GM18507 (cell line): ENCODE results near the gene UPF2.
"Not testable (repeated sequence)": the region's sequence is repeated elsewhere in the genome, so short reads cannot be mapped to it uniquely, and the experiment has no call there.

Experiments used
- DNase-seq: peaks from one replicate; pipeline ENCODE4 v3.0.0; 2011; ENCODE audit warnings: low read depth; ENCODE audit not compliant: insufficient read length; ENCODE audit errors: extremely low spot score
- FAIRE-seq: peaks from 2 replicates; lab custom pipeline; 2011; peaks lifted over from hg19 to GRCh38; lab: Jason Lieb, UNC

UPF2 gene

DNA sequence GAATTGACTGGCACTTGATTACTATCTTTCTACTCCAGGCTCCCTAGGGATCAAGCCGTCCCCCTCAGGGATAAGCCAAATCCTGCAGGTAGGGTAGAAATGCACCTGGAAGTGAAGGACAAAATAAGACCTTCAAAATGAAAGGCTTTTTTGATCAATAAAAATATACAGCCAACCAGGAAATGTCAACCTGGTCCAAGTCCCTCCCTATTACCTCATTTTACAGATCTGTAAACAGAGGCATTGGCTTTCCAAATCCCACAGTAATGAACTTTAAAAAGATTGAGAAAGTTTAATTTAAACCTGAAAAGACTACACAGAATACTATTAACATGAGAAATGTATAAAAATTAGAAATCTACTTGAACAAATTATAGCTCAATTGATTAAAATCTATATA, 53.7 kb downstream of the UPF2 start:
- FAIRE-seq: no peak

DNA sequence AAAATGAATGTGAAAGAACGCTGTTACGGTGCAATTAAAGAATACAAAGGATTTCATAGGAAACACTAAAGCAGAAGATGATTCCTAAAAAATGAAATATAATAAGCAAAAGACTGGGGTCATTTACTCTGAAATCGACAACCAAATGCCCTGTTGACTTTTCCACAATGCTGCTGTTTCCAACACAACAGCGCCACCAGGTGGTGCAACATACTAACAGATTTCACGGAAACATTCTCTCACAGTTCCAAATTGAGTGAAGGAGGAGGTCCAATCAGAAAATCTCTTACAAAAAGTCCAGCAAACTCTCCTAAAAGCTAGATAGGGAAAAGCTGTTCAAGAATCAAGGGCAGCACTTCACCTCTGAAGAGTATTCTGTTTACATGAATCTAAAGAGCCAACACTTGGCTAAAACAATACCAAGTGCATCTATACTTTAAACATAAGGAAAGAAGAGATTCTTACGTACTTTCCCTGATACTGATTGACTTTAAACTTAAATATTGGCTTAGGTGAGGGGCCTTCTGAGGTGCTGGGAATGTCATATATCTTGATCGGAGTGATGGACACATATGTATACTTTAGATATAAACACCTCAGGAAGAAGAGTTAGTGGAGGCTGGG, 55.9 kb downstream of the UPF2 start:
- FAIRE-seq (peak; percentile 86), DNase-seq (peak; percentile 22)

More for the DNA sequence above, 53.7 kb downstream of the UPF2 start:
- DNase-seq: no peak

DNA sequence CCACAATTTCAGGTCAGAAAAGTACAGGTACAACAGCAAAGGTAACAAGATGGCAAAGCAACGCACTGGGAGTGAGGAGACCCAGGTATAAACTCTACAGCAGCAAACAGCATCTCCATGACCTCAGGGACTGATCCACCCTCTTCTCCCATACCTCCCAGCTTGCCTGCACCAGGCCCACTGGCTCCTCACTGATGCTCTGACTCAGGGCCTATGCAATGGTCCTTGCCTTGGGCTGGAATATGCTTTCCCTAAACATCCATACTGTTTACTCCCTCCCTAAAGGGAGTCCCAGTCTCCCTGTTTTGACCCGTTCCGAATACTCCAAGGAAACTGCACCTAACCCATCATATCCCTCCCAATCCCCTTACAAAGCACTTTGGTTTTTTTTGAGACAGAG, 60.4 kb downstream of the UPF2 start:
- no peak for FAIRE-seq
- no peak for DNase-seq

- no peak for FAIRE-seq
- DNase-seq: no peak
These were observed 66.8 kb downstream of the UPF2 start for GRCh38 chr10:11975795-11976194.

- not testable (repeated sequence) for FAIRE-seq, DNase-seq
These were observed 70.1 kb downstream of the UPF2 start for GRCh38 chr10:11972523-11972922.

DNA sequence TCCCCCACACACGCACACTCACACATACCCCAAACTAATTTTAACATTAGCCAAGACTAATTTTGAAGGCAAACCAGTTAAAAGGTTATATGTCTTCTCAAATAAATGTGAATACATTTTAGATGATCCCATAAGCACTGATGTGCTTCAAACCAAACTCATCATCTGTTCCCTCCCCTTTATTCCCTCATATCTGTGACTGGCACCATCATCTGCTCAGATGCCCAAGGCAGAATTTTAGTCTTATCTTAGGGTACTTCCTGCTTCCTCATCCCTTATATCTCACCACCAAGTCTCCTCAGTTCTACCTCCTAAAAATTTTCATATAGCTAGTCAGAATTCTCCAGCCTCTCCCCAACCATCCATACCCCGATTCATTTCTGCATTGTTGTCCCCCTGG, 80.4 kb downstream of the UPF2 start:
- DNase-seq: no peak
- no peak for FAIRE-seq

DNA sequence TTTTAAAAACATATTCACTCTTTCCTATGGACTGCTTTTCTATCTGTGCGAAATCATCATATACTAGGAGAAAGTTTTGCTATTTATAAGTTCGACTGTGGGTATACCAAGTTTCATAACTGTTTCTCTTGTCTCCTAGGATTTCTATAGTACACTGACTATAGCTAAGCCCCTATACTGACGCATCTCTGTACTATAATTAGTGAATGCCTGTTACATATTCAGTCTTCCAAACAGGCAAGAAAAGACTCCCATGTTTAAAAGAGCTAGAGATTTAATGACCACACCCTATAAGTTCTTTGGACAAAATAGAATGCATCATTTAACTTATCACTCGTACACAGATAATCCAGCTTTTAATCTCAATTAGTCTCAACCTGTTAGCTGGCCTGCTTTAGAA, 80.8 kb downstream of the UPF2 start:
- FAIRE-seq: no peak
- DNase-seq: no peak

- DNase-seq: no peak
- no peak for FAIRE-seq
These were observed 82.6 kb downstream of the UPF2 start for GRCh38 chr10:11959966-11960365.

GRCh38 chr10:11958956-11959355, 83.7 kb downstream of the UPF2 start:
- FAIRE-seq: no peak
- no peak for DNase-seq

GRCh38 chr10:11951695-11952094, 90.9 kb downstream of the UPF2 start:
- FAIRE-seq: no peak
- DNase-seq: no peak

DNA sequence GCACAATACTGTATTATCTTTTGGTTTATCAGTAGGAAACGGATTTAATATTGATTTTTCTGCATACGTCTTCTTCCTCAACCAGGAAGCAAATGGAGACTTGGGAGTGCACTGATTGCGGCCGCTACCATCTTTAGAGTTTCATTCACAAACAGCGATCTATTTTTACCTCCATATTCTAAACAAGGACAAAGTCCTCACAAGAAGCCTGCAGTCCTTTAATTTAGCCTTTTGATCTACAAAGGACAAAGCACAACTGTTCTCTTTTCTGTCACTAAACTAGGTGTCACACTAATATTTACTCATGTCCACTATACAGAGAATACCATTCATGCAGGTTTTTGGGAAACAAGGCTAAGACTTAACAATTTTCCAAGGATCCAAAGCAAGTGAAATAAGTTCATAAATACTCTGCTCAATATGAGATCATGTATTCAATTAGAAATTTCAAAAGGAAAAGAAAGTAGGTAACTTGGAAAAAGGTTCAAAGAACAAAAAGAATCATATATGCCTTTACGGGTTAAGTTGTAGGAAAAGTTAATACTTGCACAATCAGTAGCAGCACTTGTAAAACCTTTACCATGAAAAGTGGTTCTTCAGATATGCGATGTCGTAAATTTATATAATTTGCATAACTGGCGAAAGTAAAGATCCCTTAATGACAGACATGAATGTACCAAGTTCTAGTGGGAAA, 92.1 kb downstream of the UPF2 start:
- FAIRE-seq: no peak
- DNase-seq: no peak

DNA sequence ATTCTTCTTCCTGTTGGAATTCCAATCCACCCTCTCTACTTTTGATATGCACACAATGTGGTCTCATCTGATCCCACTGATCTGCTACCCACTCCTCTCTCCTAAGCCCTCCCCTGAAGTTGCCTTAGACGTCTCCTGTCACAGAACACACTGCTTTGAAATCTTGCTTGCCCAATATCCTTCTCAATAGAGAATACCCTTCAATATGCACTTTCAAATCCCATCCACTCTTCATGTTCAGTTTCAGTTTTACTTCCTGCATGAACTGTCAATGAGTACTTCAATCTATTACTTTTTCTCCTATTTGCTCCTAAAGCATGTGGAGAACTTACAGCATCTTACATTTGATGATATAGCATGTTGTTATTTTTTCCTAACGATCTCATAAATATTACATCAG, 93.5 kb downstream of the UPF2 start:
- DNase-seq: no peak
- FAIRE-seq: peak; percentile 73

DNA sequence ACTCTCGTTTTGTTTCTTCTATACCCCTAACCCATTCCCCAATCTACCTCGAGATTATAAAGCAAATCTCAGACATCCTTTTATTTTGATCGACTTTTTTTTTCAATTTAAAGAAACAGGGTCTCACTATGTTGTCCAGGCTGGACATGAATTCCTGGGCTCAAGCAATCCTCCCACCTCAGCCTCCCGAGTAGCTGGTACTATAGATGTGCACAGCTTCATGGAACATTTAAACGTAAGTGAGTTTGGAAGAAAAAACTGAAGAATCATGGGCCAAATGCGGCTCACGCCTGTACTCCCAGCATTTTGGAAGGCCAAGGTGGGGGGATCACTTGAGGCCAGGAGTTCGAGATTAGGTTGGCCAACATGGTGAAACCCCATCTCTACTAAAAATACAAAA, 96.0 kb downstream of the UPF2 start:
- DNase-seq: no peak
- no peak for FAIRE-seq

GRCh38 chr10:11936389-11937152, 106.0 kb downstream of the UPF2 start:
- DNase-seq (no peak), FAIRE-seq (no peak)

- DNase-seq (no peak), FAIRE-seq (no peak)
These were observed 108.3 kb downstream of the UPF2 start for GRCh38 chr10:11934262-11934661.

- FAIRE-seq: no peak
- no peak for DNase-seq
These were observed 108.9 kb downstream of the UPF2 start for GRCh38 chr10:11933577-11934223.

- DNase-seq: no peak
- FAIRE-seq: no peak
These were observed 111.6 kb downstream of the UPF2 start for GRCh38 chr10:11931038-11931437.

GRCh38 chr10:11930312-11930978, 112.2 kb downstream of the UPF2 start:
- FAIRE-seq: no peak
- DNase-seq: no peak

DNA sequence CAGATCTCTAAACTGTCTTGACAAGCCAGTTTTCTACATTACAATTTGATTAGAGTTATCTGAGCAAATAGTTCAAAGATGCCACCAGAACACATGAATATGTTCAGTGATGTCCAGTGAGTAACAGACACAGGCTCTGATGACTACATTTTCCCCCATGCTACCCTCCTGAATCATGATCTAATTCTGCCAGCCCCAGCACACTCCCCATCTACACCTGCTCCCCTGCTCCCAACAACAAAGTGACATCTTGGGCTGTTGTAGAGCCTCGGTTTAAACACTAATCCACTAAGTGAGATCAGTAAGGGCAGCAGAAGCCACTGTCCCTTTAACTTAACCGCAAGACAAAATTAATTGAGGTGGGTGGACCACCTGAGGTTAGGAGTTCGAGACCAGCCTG, 114.9 kb downstream of the UPF2 start:
- FAIRE-seq (no peak), DNase-seq (no peak)
